Vagina (tissue), 2 donors: ENCODE data around the gene TEX19. TPM values are rescaled to one million over a fixed set of nuclear protein-coding genes. Genes with fewer than 3 reads are reported as not detected.

Experiments
- DNase-seq, 2 donors: peaks; one replicate each; pipeline ENCODE4 v3.0.0-alpha.2; 2017; ENCODE audit errors: extremely low spot score in 2 of 2
- H3K27ac ChIP-seq: fragments of 200-600 bp; sonication (generic); one replicate; pipeline ENCODE4 v1.5.1; 2019
- H3K27me3 ChIP-seq: fragments of 200-600 bp; sonication (generic); one replicate; pipeline ENCODE4 v1.5.1; 2019
- H3K36me3 ChIP-seq, 2 donors: fragments of 200-600 bp; sonication (generic); one replicate each; pipeline ENCODE4 v1.5.1; 2017 to 2019
- H3K4me1 ChIP-seq: fragments of 200-600 bp; sonication (generic); one replicate; pipeline ENCODE4 v1.5.1; 2019
- H3K4me3 ChIP-seq, 2 donors: fragments of 200-600 bp; sonication (generic); 1 replicate in 1 of 2; 2 replicates in 1 of 2; pipeline ENCODE4 v1.5.1; 2016 to 2019
- H3K9me3 ChIP-seq: fragments of 200-600 bp; sonication (generic); one replicate; pipeline ENCODE4 v1.5.1; 2019
- CTCF ChIP-seq, 3 experiments: fragments of 450-650 bp in 2 of 3; fragments of 200-600 bp in 1 of 3; sonication (generic) in 1 of 3; IDR thresholded peaks; one replicate each; pipeline ENCODE4 v1.5.1; 2017 to 2019; ENCODE audit warnings: antibody characterized with exemption in 3 of 3, mild to moderate bottlenecking in 2 of 3, moderate library complexity in 2 of 3
- POLR2A ChIP-seq, 2 donors: fragments of 450-650 bp; IDR thresholded peaks; one replicate each; pipeline ENCODE4 v1.6.1; 2017; ENCODE audit warnings: antibody characterized with exemption in 2 of 2, mild to moderate bottlenecking in 2 of 2, moderate library complexity in 2 of 2
- POLR2AphosphoS5 ChIP-seq, 2 donors: sonication (generic); formaldehyde crosslinking; IDR thresholded peaks; one replicate each; pipeline ENCODE4 v1.9.0; 2017; ENCODE audit warnings: antibody characterized with exemption in 2 of 2, mild to moderate bottlenecking in 2 of 2, low read depth in 1 of 2; ENCODE audit not compliant: insufficient read depth in 1 of 2
- intact Hi-C: fragments of 100-400 bp; cut with DNase I; formaldehyde crosslinking; loops from one replicate; pipeline ENCODE4 v1.15.1; 2023
- total RNA-seq: library from RNA; depleted of rRNA; stranded (reverse); fragments of >200 nt; gene quantifications from one replicate; pipeline ENCODE4 v1.2.3, GENCODE V29; 2016

The TEX19 gene
- not detected for total RNA-seq

GRCh38 chr17:82358465-82359350 is at the start of gene TEX19:
Gene TEX19 (plus strand): TSS chr17:82359247. CDS start chr17:82362151, 2,904 bp downstream.
- Histone ChIP-seq H3K27ac (no peak within 1 kb of the TSS), H3K4me3 (no peak within 1 kb of the TSS), H3K4me1 (no peaks in the 10 kb centered on the region), H3K27me3 (no peaks in the 10 kb centered on the region), H3K36me3 (no peaks in the 10 kb centered on the region), H3K9me3 (no peaks in the 10 kb centered on the region)
- intact Hi-C loops = loop anchor here (10.0 kb wide), 2 partner anchors 136 to 556 kb away; no protein-coding TSS in a partner anchor
- DNase-seq = no peak
- TF ChIP-seq POLR2AphosphoS5 (IDR thresholded peaks at IDR 0.05; ENCODE audit: insufficient read depth in 1 of 2, low read depth in 1 of 2) (no peak), CTCF (IDR thresholded peaks at IDR 0.05) (no peak)

GRCh38 chr17:82309656-82310570 is 49.1 kb upstream of the TEX19 start:
- no peaks in the 10 kb centered on the region for H3K27me3 ChIP-seq
- H3K4me1 ChIP-seq = peaks cover under 1% of the 10 kb centered on the region
- no peaks in the 10 kb centered on the region for H3K9me3 ChIP-seq
- H3K27ac ChIP-seq = no peak overlapping the region
- intact Hi-C loops = no loop called here
- H3K36me3 ChIP-seq = no peaks in the 10 kb centered on the region
- DNase-seq = no peak
- no peak overlapping the region for H3K4me3 ChIP-seq
- no peak for TF ChIP-seq POLR2A (IDR thresholded peaks at IDR 0.05)
- no peak for TF ChIP-seq POLR2AphosphoS5 (IDR thresholded peaks at IDR 0.05; ENCODE audit: insufficient read depth in 1 of 2, low read depth in 1 of 2)
- TF ChIP-seq CTCF (IDR thresholded peaks at IDR 0.05) = no peak

DNA sequence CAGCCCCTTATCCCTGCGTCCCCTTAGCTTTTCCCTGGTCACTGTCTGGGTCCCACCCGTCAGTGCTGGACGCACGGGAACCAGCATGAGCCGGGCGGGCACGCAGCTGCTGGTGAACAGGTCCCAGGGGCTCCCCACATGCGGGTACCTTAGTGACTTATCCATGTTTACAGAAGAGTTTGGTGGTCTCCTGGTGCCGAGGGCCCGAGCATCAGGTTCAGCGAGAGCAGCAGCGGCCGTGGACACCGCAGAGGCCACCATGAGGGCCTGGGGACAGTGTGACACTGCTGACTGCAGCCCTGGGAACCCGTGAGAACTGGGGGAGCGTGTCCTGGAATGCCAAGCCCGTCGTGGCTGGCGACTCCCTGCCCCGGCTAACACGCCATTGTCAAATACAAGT is 48.2 kb upstream of the TEX19 start:
- no peak overlapping the region for H3K27ac ChIP-seq
- H3K27me3 ChIP-seq = no peaks in the 10 kb centered on the region
- H3K36me3 ChIP-seq = no peaks in the 10 kb centered on the region
- DNase-seq = no peak
- no peak overlapping the region for H3K4me3 ChIP-seq
- intact Hi-C loops = no loop called here
- no peak for TF ChIP-seq POLR2AphosphoS5 (IDR thresholded peaks at IDR 0.05; ENCODE audit: insufficient read depth in 1 of 2, low read depth in 1 of 2)
- TF ChIP-seq CTCF (IDR thresholded peaks at IDR 0.05) = no peak
- no peaks in the 10 kb centered on the region for H3K9me3 ChIP-seq
- H3K4me1 ChIP-seq = peaks cover 10% of the 10 kb centered on the region

- H3K4me3 ChIP-seq = no peak overlapping the region
- TF ChIP-seq POLR2A (IDR thresholded peaks at IDR 0.05) (no peak), CTCF (IDR thresholded peaks at IDR 0.05) (no peak), POLR2AphosphoS5 (IDR thresholded peaks at IDR 0.05; ENCODE audit: insufficient read depth in 1 of 2, low read depth in 1 of 2) (no peak)
- intact Hi-C loops = no loop called here
- no peak for DNase-seq
- no peaks in the 10 kb centered on the region for H3K36me3 ChIP-seq
- no peaks in the 10 kb centered on the region for H3K9me3 ChIP-seq
- H3K4me1 ChIP-seq = peaks cover 12% of the 10 kb centered on the region
- H3K27me3 ChIP-seq = no peaks in the 10 kb centered on the region
- H3K27ac ChIP-seq = no peak overlapping the region
Measured at GRCh38 chr17:82311971-82312370, 47.1 kb upstream of the TEX19 start.
